Measurements from ENCODE around the gene CGN.
"Not testable (repeated sequence)": the region's sequence is repeated elsewhere in the genome, so short reads cannot be mapped to it uniquely, and the experiment has no call there.

DNA sequence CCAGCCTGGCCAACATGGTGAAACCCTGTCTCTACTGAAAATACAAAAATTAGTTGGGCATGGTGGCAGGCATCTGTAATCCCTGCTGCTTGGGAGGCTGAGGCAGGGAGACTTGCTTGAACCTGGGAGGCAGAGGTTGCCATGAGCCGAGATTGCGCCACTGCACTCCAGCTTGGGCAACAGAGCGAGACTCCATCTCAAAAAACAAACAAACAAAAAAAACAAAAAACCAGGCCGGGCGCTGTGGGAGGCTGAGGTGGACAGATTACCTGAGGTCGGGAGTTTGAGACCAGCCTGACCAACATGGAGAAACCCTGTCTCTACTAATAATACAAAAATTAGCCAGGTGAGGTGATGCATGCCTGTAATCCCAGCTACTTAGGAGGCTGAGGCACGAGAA lies 11.2 kb downstream of the CGN start:
- TF ChIP-seq, protein P1, sequence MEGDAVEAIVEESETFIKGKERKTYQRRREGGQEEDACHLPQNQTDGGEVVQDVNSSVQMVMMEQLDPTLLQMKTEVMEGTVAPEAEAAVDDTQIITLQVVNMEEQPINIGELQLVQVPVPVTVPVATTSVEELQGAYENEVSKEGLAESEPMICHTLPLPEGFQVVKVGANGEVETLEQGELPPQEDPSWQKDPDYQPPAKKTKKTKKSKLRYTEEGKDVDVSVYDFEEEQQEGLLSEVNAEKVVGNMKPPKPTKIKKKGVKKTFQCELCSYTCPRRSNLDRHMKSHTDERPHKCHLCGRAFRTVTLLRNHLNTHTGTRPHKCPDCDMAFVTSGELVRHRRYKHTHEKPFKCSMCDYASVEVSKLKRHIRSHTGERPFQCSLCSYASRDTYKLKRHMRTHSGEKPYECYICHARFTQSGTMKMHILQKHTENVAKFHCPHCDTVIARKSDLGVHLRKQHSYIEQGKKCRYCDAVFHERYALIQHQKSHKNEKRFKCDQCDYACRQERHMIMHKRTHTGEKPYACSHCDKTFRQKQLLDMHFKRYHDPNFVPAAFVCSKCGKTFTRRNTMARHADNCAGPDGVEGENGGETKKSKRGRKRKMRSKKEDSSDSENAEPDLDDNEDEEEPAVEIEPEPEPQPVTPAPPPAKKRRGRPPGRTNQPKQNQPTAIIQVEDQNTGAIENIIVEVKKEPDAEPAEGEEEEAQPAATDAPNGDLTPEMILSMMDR (IDR thresholded peaks at IDR 0.05): not testable (repeated sequence)
- not testable (repeated sequence) for TF ChIP-seq POLR2A (IDR thresholded peaks at IDR 0.05)

Measured in right lobe of liver (tissue), 4 donors.